Endothelial cell of umbilical vein (primary cell): ENCODE results near the gene RPH3AL. TPM values are rescaled to one million over a fixed set of nuclear protein-coding genes. Genes with fewer than 3 reads are reported as not detected.

Experiments
- BruUV-seq: library from RNA; stranded (reverse); fragments of 400-500 nt; replicated peaks from 2 replicates; lab custom pipeline; 2021; lab: Mats Ljungman, UMichigan
- CTCF ChIA-PET: fragments of 300-600, 350-600 bp; sonication (Branson Sonifier 250); formaldehyde crosslinking; loops from one replicate; lab custom pipeline; 2021; ENCODE audit warnings: antibody characterized with exemption, inconsistent platforms; lab: Charles Lee
- POLR2A ChIA-PET: fragments of 300-600, 350-600 bp; sonication (Branson Sonifier 250); formaldehyde crosslinking; loops from one replicate; lab custom pipeline; 2021; ENCODE audit warnings: antibody characterized with exemption, inconsistent platforms; lab: Charles Lee
- DNase-seq: peaks from one replicate; pipeline ENCODE4 v3.0.0-alpha.2; 2011; ENCODE audit warnings: low read depth, low spot score
- FAIRE-seq: peaks from 2 replicates; lab custom pipeline; 2011; peaks lifted over from hg19 to GRCh38; lab: Jason Lieb, UNC
- H2AFZ ChIP-seq: 2 replicates; pipeline ENCODE4 v1.6.0; 2012; ENCODE audit warnings: low read depth, low read length, control low read depth, inconsistent platforms
- H3K27ac ChIP-seq: 2 replicates; pipeline ENCODE4 v1.5.1; 2011; ENCODE audit warnings: low read depth, mild to moderate bottlenecking, control low read depth, low read length, moderate library complexity; ENCODE audit not compliant: insufficient read depth
- H3K27me3 ChIP-seq, 2 experiments: 2 replicates each; pipeline versions ENCODE4 v1.6.0 to v1.6.1; 2011; ENCODE audit warnings: low read length in 2 of 2, mixed read lengths in 1 of 2; ENCODE audit not compliant: control insufficient read depth in 2 of 2, insufficient read depth in 2 of 2
- H3K36me3 ChIP-seq, 2 experiments: 2 replicates in 1 of 2; 3 replicates in 1 of 2; pipeline ENCODE4 v1.5.1; 2011; ENCODE audit warnings: low read length in 2 of 2, mild to moderate bottlenecking in 1 of 2, moderate library complexity in 1 of 2; ENCODE audit not compliant: control insufficient read depth in 2 of 2, insufficient read depth in 2 of 2; ENCODE audit errors: extremely low read depth in 1 of 2
- H3K4me1 ChIP-seq: 3 replicates; pipeline ENCODE4 v1.5.1; 2011; ENCODE audit warnings: mild to moderate bottlenecking, low read length; ENCODE audit not compliant: control insufficient read depth, insufficient read depth; ENCODE audit errors: extremely low read depth
- H3K4me2 ChIP-seq: 2 replicates; pipeline ENCODE4 v1.6.1; 2011; ENCODE audit warnings: low read length, control low read depth, mixed read lengths; ENCODE audit not compliant: insufficient read depth
- H3K4me3 ChIP-seq, 3 experiments: fragments of 200-600 bp in 1 of 3; sonication (generic), shearing (Covaris generic) in 1 of 3; replicated peaks in 1 of 3; 2 replicates each; pipeline ENCODE4 v1.5.1; 2011 to 2016; ENCODE audit warnings: control low read depth in 3 of 3, low read length in 3 of 3, mild to moderate bottlenecking in 2 of 3, inconsistent platforms in 1 of 3, low read depth in 1 of 3, moderate library complexity in 1 of 3; ENCODE audit not compliant: insufficient read depth in 1 of 3
- H3K79me2 ChIP-seq: 2 replicates; pipeline ENCODE4 v1.6.0; 2012; ENCODE audit warnings: low read length, inconsistent platforms; ENCODE audit not compliant: control insufficient read depth, insufficient read depth
- H3K9ac ChIP-seq: replicated peaks from 2 replicates; pipeline ENCODE3; 2011; ENCODE audit warnings: low read length, control low read depth; ENCODE audit not compliant: insufficient read depth; ENCODE audit errors: extremely low read depth
- H3K9me1 ChIP-seq: replicated peaks from 3 replicates; pipeline ENCODE4 v1.6.0; 2011; ENCODE audit warnings: mild to moderate bottlenecking, low read length; ENCODE audit not compliant: control insufficient read depth, insufficient read depth; ENCODE audit errors: extremely low read depth
- H3K9me3 ChIP-seq: replicated peaks from 2 replicates; pipeline ENCODE4 v1.5.1; 2012; ENCODE audit warnings: low read length, inconsistent platforms; ENCODE audit not compliant: control insufficient read depth, insufficient read depth
- H4K20me1 ChIP-seq: replicated peaks from 2 replicates; pipeline ENCODE3; 2011; ENCODE audit warnings: mild to moderate bottlenecking, low read length; ENCODE audit not compliant: control insufficient read depth, insufficient read depth; ENCODE audit errors: extremely low read depth
- EZH2 ChIP-seq: IDR thresholded peaks from 2 replicates; pipeline ENCODE4 v1.6.1; 2012; ENCODE audit warnings: borderline replicate concordance, low read depth, mild to moderate bottlenecking, moderate library complexity, low read length, inconsistent platforms; ENCODE audit not compliant: severe bottlenecking
- FOS ChIP-seq: IDR thresholded peaks from 2 replicates; pipeline ENCODE4 v1.6.1; 2011; ENCODE audit warnings: mild to moderate bottlenecking, low read length, moderate library complexity, borderline replicate concordance; ENCODE audit not compliant: insufficient read depth
- GATA2 ChIP-seq: IDR thresholded peaks from 2 replicates; pipeline ENCODE4 v1.7.0; 2011; ENCODE audit warnings: low read depth, mild to moderate bottlenecking, moderate library complexity, mixed read lengths, low read length; ENCODE audit not compliant: insufficient read length, insufficient read depth
- JUN ChIP-seq: IDR thresholded peaks from 2 replicates; pipeline ENCODE4 v1.6.1; 2011; ENCODE audit warnings: borderline replicate concordance, low read depth; ENCODE audit not compliant: insufficient read length, insufficient read depth
- MYC ChIP-seq: IDR thresholded peaks from one replicate; pipeline ENCODE4 v1.6.1; 2011; ENCODE audit warnings: mild to moderate bottlenecking, low read depth, low read length
- POLR2AphosphoS5 ChIP-seq: IDR thresholded peaks from 2 replicates; pipeline ENCODE4 v1.6.1; 2012; ENCODE audit warnings: low read depth, mild to moderate bottlenecking, control low read depth, low read length, moderate library complexity; ENCODE audit not compliant: insufficient read depth
- dilution Hi-C: fragments of 300-500 bp; cut with MboI; formaldehyde crosslinking; loops from one replicate; pipeline ENCODE4 v1.15.0; 2019; ENCODE audit warnings: low sequenced_read_pairs; ENCODE audit not compliant: extremely low pct_ligation_motif_present
- intact Hi-C: fragments of 100-400 bp; cut with micrococcal nuclease; formaldehyde crosslinking; loops from one replicate; pipeline ENCODE4 v1.10.0; 2022
- polyA plus RNA-seq, 4 experiments: library from polyadenylated mRNA; depleted of rRNA in 3 of 4; stranded (reverse) in 3 of 4; unstranded in 1 of 4; fragments of >200 nt; gene quantifications; 2 replicates each; pipeline versions ENCODE4 v1.2.1 to v1.2.3, GENCODE V29; 2011 to 2012; ENCODE audit warnings: missing spikeins in 1 of 4
- total RNA-seq: library from RNA; stranded (reverse); gene quantifications from 2 replicates; pipeline ENCODE4 v1.2.3, GENCODE V29; 2021
- TF ChIP-seq, protein P1 (sequence below), 2 donors: IDR thresholded peaks; 1 replicate in 1 of 2; 2 replicates in 1 of 2; pipeline ENCODE4 v1.5.1; 2011; ENCODE audit warnings: low read length in 2 of 2, mild to moderate bottlenecking in 2 of 2, moderate library complexity in 2 of 2, control low read depth in 1 of 2, inconsistent platforms in 1 of 2, low read depth in 1 of 2; ENCODE audit not compliant: insufficient read depth in 1 of 2; ENCODE audit errors: extremely low read depth in 1 of 2
- TF ChIP-seq, protein P2 (sequence below): IDR thresholded peaks from 2 replicates; pipeline ENCODE4 v1.6.1; 2011; ENCODE audit not compliant: insufficient read depth, insufficient read length

Gene RPH3AL
- total and polyA plus RNA-seq, 2 donors (not counting 3 experiments of a cell fraction or from before 2014, with no cell fraction given) = 4.1 to 7.0 TPM

DNA sequence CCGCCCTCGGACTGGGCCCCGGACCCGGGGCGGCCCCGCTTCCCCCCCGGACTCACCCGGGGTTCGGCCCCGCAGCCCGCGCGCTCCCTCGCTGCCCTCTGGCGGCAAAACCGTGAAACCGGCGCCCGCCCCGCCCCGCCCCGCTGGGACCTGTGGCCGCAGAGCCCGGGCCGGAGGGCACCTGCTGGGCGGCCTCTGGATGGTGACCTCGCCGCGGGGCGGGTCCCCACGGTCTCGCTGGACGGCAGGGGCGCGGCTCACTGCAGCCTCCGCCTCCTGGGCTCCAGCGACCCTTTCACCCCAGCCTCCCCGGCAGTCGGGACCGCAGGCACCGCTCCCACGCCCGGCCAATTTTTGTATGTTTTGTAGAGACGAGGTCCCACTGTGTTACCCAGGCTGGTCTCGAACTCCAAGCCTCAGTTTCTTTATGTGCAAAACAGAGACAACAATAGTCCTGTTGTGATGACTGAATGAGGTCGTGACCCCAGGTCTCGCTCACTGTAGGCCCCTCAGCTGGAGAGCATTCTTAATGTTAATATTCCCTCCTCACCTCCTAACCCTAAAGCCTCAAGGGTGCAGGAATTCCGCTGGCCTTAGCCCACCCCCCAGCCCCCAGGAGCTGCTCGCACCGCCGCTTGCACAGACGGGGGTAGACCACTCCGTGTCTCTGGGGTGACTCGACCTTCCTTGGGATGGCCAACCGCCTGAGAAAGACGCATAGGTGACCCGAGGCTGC lies 33.7 kb upstream of the RPH3AL start:
- DNase-seq = peak; percentile 34
- CTCF ChIA-PET = interaction anchor here (0.6 to 4.8 kb wide), 30 partner anchors 10 to 594 kb away, joined by 3 to 85 read pairs (median 4); partner anchors contain the start of gene RPH3AL
- no peaks in the 10 kb centered on the region for H3K79me2 ChIP-seq
- H3K9ac ChIP-seq = no peak overlapping the region
- intact Hi-C loops (loop anchor here (2.0 kb wide), 2 partner anchors 222 to 244 kb away; no protein-coding TSS in a partner anchor), dilution Hi-C loops (no loop called here)
- H4K20me1 ChIP-seq = no peaks in the 10 kb centered on the region
- peak overlapping the region in 1 of 3 experiments; percentile 31 for H3K4me3 ChIP-seq
- no peak for TF ChIP-seq POLR2AphosphoS5
- TF ChIP-seq, protein P1, sequence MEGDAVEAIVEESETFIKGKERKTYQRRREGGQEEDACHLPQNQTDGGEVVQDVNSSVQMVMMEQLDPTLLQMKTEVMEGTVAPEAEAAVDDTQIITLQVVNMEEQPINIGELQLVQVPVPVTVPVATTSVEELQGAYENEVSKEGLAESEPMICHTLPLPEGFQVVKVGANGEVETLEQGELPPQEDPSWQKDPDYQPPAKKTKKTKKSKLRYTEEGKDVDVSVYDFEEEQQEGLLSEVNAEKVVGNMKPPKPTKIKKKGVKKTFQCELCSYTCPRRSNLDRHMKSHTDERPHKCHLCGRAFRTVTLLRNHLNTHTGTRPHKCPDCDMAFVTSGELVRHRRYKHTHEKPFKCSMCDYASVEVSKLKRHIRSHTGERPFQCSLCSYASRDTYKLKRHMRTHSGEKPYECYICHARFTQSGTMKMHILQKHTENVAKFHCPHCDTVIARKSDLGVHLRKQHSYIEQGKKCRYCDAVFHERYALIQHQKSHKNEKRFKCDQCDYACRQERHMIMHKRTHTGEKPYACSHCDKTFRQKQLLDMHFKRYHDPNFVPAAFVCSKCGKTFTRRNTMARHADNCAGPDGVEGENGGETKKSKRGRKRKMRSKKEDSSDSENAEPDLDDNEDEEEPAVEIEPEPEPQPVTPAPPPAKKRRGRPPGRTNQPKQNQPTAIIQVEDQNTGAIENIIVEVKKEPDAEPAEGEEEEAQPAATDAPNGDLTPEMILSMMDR (IDR thresholded peaks at IDR 0.05; ENCODE audit: extremely low read depth in 1 of 2, insufficient read depth in 1 of 2, low read depth in 1 of 2, low read length in 2 of 2) = peak; percentile 30 to 58
- peaks cover 5% of the 10 kb centered on the region for H3K4me1 ChIP-seq
- no peaks in the 10 kb centered on the region for H3K36me3 ChIP-seq
- FAIRE-seq = peak; percentile 26
- H3K27me3 ChIP-seq = no peaks in the 10 kb centered on the region
- H2AFZ ChIP-seq = no peak overlapping the region
- H3K27ac ChIP-seq = no peak overlapping the region
- no peak overlapping the region for H3K4me2 ChIP-seq
- POLR2A ChIA-PET = interaction anchor here (0.8 kb wide), 1 partner anchor 242 kb away, joined by 4 read pairs; no protein-coding TSS in a partner anchor
- no peaks in the 10 kb centered on the region for H3K9me1 ChIP-seq
- no peaks in the 10 kb centered on the region for H3K9me3 ChIP-seq
- no TSS peak for BruUV-seq

DNA sequence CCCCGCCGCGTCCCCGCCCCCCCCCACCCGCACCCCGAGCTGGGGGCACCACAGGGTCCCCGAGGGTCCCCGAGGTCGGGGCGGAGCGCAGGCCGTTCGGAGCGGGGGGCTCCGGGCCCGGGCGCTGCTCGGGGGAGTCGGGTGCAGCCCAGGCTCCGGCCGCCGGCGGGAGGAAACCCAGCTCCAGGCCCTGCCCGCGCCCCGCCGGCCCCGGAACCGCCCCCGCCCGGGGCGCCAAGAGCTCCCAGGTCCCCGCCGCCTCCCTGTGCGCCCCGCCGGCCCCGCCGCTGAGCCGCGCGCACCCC lies 33.2 kb upstream of the RPH3AL start:
- Histone ChIP-seq H3K9me3 (no peaks in the 10 kb centered on the region), H3K27ac (no peak overlapping the region), H3K4me2 (no peak overlapping the region), H3K4me1 (peaks cover 5% of the 10 kb centered on the region), H3K27me3 (no peaks in the 10 kb centered on the region), H3K9ac (no peak overlapping the region), H3K36me3 (no peaks in the 10 kb centered on the region), H3K9me1 (no peaks in the 10 kb centered on the region), H3K4me3 (peak overlapping the region in 1 of 3 experiments; percentile 31), H4K20me1 (no peaks in the 10 kb centered on the region), H2AFZ (no peak overlapping the region), H3K79me2 (no peaks in the 10 kb centered on the region)
- BruUV-seq = no TSS peak
- CTCF ChIA-PET = interaction anchor here (0.6 to 4.8 kb wide), 29 partner anchors 9 to 315 kb away, joined by 3 to 85 read pairs (median 4); partner anchors contain the start of gene RPH3AL
- DNase-seq (no peak), FAIRE-seq (no peak)
- dilution Hi-C loops = no loop called here
- TF ChIP-seq, protein P2, sequence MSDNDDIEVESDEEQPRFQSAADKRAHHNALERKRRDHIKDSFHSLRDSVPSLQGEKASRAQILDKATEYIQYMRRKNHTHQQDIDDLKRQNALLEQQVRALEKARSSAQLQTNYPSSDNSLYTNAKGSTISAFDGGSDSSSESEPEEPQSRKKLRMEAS = no peak
- no peak for TF ChIP-seq EZH2
- TF ChIP-seq JUN = no peak
- TF ChIP-seq MYC = no peak
- no peak for TF ChIP-seq FOS
- TF ChIP-seq, protein P1 (IDR thresholded peaks at IDR 0.05; ENCODE audit: extremely low read depth in 1 of 2, insufficient read depth in 1 of 2, low read depth in 1 of 2, low read length in 2 of 2) = no peak
- no peak for TF ChIP-seq GATA2
- TF ChIP-seq POLR2AphosphoS5 = no peak
- intact Hi-C loops = loop anchor here (2.0 kb wide), 3 partner anchors 77 to 243 kb away; no protein-coding TSS in a partner anchor
- POLR2A ChIA-PET = interaction anchor here (0.8 kb wide), 1 partner anchor 241 kb away, joined by 4 read pairs; no protein-coding TSS in a partner anchor
